Activated CD4-positive, alpha-beta T cell treated with anti-CD3 and anti-CD28 coated beads for 1 hour (primary cell): ENCODE measurements around the gene IFT57.

Source experiments
- DNase-seq: peaks from one replicate; pipeline ENCODE4 v3.0.0-alpha.2; 2020

IFT57 gene

GRCh38 chr3:108123326-108123725 lies 98.9 kb downstream of the IFT57 start:
- DNase-seq, result no peak

DNA sequence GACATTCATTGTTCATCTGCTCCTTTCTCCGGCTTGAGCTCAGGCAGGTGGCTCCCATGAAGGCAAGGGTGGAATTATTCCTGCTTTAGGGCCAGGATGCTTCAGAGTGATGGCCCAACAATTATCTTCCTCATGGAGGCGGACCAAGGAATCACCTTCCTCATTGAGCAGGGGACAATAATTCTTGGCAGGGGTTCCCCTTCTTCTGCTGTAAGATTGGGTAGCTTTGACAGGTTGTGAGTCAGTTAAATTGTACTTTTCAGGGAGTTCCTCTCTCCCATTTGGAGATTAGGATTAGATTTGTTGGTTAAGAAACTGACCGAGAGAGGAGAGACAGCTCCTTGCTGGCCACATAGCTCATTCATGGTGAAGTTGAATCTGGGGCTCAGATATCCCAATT lies 99.9 kb downstream of the IFT57 start:
- no peak for DNase-seq

DNA sequence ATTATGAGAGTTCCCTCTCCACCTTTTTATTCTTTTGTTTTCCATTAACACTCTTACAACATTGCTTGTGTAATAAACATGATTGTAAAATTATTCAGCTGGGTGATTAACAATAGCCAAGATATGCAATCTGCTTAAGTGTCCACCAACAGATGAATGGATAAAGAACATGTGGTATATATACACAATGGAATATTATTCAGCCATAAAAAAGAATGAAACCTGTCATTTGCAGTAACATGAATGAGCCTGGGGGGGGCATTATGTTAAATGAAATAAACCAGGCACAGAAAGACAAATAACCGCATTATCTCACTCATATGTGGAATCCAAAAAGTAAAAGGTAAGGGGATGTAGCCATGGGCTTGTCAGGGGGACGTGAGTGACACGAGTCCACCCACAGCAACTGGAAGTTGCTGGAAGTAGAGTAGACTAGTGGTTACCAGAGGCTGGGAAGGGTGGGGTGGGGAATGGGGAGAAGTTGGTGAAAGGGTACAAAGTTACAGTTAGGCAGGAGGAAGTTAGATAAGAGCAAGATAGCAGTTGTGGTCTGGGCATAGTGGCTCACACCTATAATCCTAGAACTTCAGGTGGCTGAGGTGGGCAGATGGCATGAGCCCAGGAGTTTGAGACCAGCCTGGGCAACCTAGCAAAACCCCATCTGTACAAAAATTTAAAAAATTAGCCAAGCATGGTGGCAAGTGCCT lies 102.7 kb downstream of the IFT57 start:
- DNase-seq, result no peak

DNA sequence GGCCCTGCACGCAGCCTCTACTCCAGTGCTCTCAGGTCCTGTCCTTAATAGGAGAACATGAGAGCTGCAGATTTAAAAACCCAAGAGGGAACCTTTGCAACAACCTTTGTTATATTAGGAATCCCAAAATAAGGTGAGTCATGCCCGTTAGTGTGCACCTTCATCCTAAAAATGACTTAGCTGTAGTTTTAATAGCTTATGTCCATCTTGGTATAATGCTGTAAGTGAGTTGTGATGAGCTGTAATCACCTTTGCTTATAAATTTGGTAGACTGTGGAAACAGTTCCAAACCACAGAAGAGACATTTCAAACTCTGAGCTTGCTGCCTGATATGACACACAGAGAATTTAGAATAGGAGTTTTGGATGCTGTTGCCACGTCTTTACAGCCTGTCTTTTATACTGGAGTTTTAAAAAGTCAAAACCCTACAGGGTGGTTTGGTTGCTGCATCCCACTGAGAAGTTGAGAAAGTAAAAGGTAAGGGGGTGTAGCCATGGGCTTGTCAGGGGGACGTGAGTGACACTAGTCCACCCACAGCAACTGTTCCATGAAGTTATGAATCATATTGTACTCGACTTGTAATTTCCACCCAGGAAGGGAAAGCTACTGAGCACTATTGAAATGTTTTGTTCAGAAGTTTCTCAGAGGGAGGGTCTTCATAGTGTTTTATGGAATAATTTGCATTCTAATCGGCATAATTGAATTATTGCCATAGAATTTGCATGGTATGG lies 104.0 kb downstream of the IFT57 start:
- no peak for DNase-seq

- DNase-seq, result no peak
These were observed 104.9 kb downstream of the IFT57 start for GRCh38 chr3:108117241-108117775.

- no peak for DNase-seq
These were observed 107.7 kb downstream of the IFT57 start for GRCh38 chr3:108114423-108115065.

DNA sequence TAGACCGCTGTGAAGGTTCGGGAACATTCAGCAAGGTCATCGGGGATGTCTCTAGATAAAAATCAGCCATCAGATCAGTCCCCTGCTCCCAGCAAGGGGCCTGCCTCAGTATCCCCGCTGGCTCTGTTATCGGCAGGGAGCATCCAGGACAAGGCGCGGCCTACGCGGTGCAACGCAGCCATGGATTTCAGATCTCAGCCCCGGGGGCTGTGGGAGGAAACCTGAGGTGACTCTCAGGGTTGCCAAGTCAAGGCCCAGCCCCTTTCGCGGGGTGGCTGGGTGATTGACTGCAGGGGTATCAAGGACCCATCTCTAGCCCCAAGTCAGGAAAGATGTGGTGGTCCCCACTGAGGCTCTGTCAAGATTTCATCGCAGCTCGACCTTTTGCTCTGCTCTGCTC lies 108.2 kb downstream of the IFT57 start:
- no peak for DNase-seq

DNA sequence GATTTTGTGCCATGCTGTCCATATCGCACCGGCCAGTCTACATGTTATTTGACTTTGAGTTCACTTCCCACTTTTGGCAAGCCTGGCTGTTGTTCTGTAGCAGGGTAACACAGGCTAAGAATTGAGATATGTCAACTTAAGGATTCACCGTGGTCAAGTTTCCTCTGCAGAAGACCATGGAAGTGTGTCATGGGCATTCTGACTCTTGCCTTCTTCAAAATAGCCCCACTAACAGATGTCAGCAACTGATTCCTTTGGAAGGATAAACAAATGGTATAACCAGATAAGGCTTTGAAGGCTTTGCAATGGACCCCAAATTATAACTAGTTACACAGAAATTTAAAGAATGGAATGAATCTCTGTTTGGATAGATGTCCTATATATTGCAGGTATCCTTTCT lies 111.3 kb downstream of the IFT57 start:
- DNase-seq, result no peak
